DMS79 (cell line): ENCODE measurements around the gene SELENON.

ENCODE experiments used
- DNase-seq: peaks from one replicate; lab custom pipeline; 2025; lab: John Stamatoyannopoulos, UW

Gene SELENON

DNA sequence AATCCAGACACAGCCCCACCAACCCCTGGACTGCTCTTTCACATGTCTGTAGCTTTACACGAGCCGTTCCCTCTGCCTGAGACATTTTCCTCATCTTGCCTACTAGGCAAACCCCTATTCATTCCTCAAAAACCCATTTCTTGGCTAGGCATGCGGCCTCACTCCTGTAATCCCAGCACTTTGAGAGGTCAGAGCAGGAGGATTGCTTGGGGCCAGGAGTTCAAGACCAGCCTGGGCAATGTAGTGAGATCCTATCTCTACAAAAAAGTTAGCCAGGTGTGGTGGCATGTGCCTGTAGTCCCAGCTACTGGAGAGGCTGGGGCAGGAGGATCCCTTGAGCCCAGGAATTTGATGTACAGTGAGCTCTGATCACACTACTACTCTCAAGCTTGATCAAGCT is 64.4 kb downstream of the SELENON start:
- no peak for DNase-seq

DNA sequence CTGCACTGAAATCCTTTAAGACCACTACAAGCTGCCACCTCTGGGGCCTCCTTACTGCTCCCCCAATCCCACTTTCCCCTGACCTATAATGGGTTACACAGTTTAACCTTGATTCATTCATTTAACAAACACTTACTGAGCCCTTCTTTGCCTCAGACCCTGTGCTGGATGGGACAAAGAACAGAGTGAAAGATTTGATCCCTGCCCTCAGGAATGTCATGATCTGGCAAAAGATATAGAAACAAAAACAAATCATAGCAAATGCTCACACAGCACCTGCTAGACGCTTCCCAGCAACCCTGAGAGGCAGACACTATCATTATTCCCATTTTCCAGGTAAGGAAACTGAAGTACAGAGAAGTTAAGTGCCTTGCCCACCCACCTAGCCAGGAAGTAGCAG is 66.3 kb downstream of the SELENON start:
- no peak for DNase-seq

DNA sequence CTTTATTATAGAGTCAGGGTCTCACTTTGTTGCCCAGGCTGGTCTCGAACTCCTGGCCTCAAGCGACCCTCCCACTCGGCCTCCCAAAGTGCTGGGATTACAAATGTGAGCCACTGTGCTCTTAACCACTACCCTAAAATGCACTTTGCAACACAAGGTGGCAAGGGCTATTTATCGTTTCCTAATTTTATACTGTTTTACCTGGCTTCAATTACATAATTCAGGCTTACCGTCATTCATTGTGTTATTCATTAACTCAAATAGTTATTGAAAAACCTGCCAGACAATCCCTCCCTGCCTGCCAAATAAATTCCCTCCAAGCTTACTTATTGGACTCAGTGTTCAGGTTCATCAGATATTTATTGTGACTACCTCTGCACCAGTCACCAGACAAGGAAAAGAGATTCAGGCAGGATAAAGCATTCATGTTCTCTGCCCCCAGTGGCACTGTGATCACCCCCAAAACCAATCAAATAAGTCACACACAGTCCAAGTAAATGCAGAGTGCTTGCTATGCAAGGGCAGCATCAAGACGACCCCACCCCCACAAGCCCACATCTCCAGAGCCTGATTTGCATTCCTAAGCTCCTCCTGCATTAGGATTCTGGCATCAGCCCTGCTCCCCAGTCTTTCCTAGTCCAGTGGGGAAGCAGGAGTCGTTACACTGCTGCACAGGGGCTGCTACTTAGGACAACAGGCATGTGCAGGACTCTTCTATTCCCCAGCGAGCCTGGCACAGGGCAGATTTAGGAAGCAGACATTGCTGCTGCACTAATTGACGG is 67.4 kb downstream of the SELENON start:
- no peak for DNase-seq
